Natural killer cell (primary cell): Measurements from ENCODE around the gene PDCD2L. TPM values are rescaled to one million over a fixed set of nuclear protein-coding genes. Genes with fewer than 3 reads are reported as not detected.

Experiments
- ATAC-seq, 3 donors: fragments of 150-1000 bp in 2 of 3; fragments of 200-7000 bp in 1 of 3; cut with Tn5 transposase; 1 replicate in 1 of 3; 2 replicates in 2 of 3; pipeline ENCODE4 v1.10.0; 2021; ENCODE audit warnings: mild to moderate bottlenecking in 2 of 3, moderate library complexity in 2 of 3
- DNase-seq, 2 donors: peaks; one replicate each; pipeline versions ENCODE4 v3.0.0 to v3.0.0-alpha.2; 2013 to 2021; ENCODE audit warnings: mixed read lengths in 1 of 2
- H3K27ac ChIP-seq: one replicate; pipeline ENCODE4 v1.5.1; 2013; ENCODE audit warnings: mild to moderate bottlenecking, low read length
- H3K27me3 ChIP-seq: one replicate; pipeline ENCODE4 v1.6.1; 2013; ENCODE audit warnings: low read length; ENCODE audit not compliant: control insufficient read depth, insufficient read depth
- H3K36me3 ChIP-seq: one replicate; pipeline ENCODE4 v1.6.1; 2013; ENCODE audit warnings: low read length; ENCODE audit not compliant: control insufficient read depth, insufficient read depth
- H3K4me1 ChIP-seq: one replicate; pipeline ENCODE4 v1.6.1; 2013; ENCODE audit warnings: low read length; ENCODE audit not compliant: control insufficient read depth, insufficient read depth
- H3K4me3 ChIP-seq: one replicate; pipeline ENCODE4 v1.5.1; 2013; ENCODE audit warnings: low read length
- H3K9me3 ChIP-seq: one replicate; pipeline ENCODE4 v1.6.1; 2013; ENCODE audit warnings: low read length; ENCODE audit not compliant: control insufficient read depth, insufficient read depth
- H3K27ac Mint-ChIP-seq, 2 donors: one replicate each; pipeline ENCODE4 v1.8.0; 2022; ENCODE audit warnings: mild to moderate bottlenecking in 2 of 2, mixed read lengths in 2 of 2, moderate library complexity in 1 of 2
- H3K27me3 Mint-ChIP-seq, 2 donors: one replicate each; pipeline ENCODE4 v1.8.0; 2022; ENCODE audit warnings: low read depth in 2 of 2, mixed read lengths in 2 of 2
- H3K36me3 Mint-ChIP-seq: one replicate; pipeline ENCODE4 v1.8.0; 2022; ENCODE audit warnings: mixed read lengths
- H3K4me1 Mint-ChIP-seq, 2 donors: one replicate each; pipeline ENCODE4 v1.8.0; 2022; ENCODE audit warnings: mixed read lengths in 2 of 2
- H3K4me3 Mint-ChIP-seq: one replicate; pipeline ENCODE4 v1.8.0; 2022; ENCODE audit warnings: mild to moderate bottlenecking, moderate library complexity, mixed read lengths
- H3K9me3 Mint-ChIP-seq, 2 donors: one replicate each; pipeline ENCODE4 v1.8.0; 2022; ENCODE audit warnings: mixed read lengths in 2 of 2
- WGBS: methylation state at CpG from one replicate; pipeline ENCODE4 v1.1.7; 2013; ENCODE audit warnings: missing lambda C conversion rate; ENCODE audit not compliant: insufficient coverage; 5-methylcytosine and 5-hydroxymethylcytosine counted together
- intact Hi-C: fragments of 100-400 bp; cut with micrococcal nuclease; formaldehyde crosslinking; loops from one replicate; pipeline ENCODE4 v1.14.2; 2022
- total RNA-seq, 4 donors: library from RNA; stranded (reverse); fragments of 120-200 nt in 1 of 4; gene quantifications; one replicate each; pipeline versions ENCODE4 v1.2.3 to v1.2.4, GENCODE V29; 2013 to 2022
- TF ChIP-seq, protein P1 (sequence below): fragments of 200-600 bp; IDR thresholded peaks from one replicate; pipeline ENCODE4 v1.8.0; 2022; ENCODE audit warnings: antibody characterized with exemption

The PDCD2L gene
- total RNA-seq, 3 donors from 2014 or later (not counting 1 experiment from before 2014, with no cell fraction given), result 4.7 to 8.6 (median 5.6) TPM

DNA sequence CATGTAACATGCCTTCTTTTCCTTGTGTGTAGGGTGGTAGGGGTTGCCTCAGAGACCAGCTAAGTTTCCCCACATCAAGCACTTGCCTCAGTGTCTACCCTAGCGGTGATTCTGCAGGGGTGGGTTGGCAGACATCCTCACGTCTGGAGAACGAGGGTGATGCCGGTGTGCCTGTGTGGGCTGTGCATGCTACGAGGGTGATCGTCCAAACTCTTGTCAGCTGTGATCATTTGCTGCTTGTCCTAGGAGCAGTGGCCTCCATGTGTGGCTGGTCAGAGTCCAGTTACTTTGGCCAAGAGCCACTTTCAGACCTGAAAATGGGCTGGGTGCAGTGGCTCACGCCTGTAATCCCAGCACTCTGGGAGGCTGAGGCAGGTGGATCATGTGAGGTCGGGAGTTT lies 34.1 kb upstream of the PDCD2L start:
- Mint-ChIP-seq H3K9me3 (no peaks in the 10 kb centered on the region), H3K36me3 (no peaks in the 10 kb centered on the region), H3K4me1 (peaks cover 20 to 39% of the 10 kb centered on the region in 2 donors), H3K4me3 (no peak overlapping the region), H3K27me3 (no peaks in the 10 kb centered on the region), H3K27ac (no peak overlapping the region)
- Histone ChIP-seq H3K9me3 (no peaks in the 10 kb centered on the region), H3K4me1 (peaks cover 16% of the 10 kb centered on the region), H3K27me3 (no peaks in the 10 kb centered on the region), H3K36me3 (peaks cover 45% of the 10 kb centered on the region), H3K27ac (no peak overlapping the region), H3K4me3 (no peak overlapping the region)
- no peak for DNase-seq
- TF ChIP-seq, protein P1, sequence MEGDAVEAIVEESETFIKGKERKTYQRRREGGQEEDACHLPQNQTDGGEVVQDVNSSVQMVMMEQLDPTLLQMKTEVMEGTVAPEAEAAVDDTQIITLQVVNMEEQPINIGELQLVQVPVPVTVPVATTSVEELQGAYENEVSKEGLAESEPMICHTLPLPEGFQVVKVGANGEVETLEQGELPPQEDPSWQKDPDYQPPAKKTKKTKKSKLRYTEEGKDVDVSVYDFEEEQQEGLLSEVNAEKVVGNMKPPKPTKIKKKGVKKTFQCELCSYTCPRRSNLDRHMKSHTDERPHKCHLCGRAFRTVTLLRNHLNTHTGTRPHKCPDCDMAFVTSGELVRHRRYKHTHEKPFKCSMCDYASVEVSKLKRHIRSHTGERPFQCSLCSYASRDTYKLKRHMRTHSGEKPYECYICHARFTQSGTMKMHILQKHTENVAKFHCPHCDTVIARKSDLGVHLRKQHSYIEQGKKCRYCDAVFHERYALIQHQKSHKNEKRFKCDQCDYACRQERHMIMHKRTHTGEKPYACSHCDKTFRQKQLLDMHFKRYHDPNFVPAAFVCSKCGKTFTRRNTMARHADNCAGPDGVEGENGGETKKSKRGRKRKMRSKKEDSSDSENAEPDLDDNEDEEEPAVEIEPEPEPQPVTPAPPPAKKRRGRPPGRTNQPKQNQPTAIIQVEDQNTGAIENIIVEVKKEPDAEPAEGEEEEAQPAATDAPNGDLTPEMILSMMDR, result no peak
- WGBS, result 97% methylated on average over 8 of the region's 8 CpGs
- no peak for ATAC-seq
- intact Hi-C loops, result no loop called here

GRCh38 chr19:34370983-34371382 lies 33.2 kb upstream of the PDCD2L start:
- Histone ChIP-seq H3K9me3 (no peaks in the 10 kb centered on the region), H3K36me3 (peaks cover 49% of the 10 kb centered on the region), H3K4me3 (no peak overlapping the region), H3K4me1 (peaks cover 9% of the 10 kb centered on the region), H3K27me3 (no peaks in the 10 kb centered on the region), H3K27ac (no peak overlapping the region)
- Mint-ChIP-seq H3K36me3 (no peaks in the 10 kb centered on the region), H3K4me1 (peaks cover 14 to 33% of the 10 kb centered on the region in 2 donors), H3K27ac (no peak overlapping the region), H3K4me3 (no peak overlapping the region), H3K27me3 (no peaks in the 10 kb centered on the region), H3K9me3 (no peaks in the 10 kb centered on the region)
- DNase-seq (no peak), ATAC-seq (no peak)
- intact Hi-C loops, result no loop called here
- 92% methylated on average over 4 of the region's 4 CpGs for WGBS
- TF ChIP-seq, protein P1, result no peak

DNA sequence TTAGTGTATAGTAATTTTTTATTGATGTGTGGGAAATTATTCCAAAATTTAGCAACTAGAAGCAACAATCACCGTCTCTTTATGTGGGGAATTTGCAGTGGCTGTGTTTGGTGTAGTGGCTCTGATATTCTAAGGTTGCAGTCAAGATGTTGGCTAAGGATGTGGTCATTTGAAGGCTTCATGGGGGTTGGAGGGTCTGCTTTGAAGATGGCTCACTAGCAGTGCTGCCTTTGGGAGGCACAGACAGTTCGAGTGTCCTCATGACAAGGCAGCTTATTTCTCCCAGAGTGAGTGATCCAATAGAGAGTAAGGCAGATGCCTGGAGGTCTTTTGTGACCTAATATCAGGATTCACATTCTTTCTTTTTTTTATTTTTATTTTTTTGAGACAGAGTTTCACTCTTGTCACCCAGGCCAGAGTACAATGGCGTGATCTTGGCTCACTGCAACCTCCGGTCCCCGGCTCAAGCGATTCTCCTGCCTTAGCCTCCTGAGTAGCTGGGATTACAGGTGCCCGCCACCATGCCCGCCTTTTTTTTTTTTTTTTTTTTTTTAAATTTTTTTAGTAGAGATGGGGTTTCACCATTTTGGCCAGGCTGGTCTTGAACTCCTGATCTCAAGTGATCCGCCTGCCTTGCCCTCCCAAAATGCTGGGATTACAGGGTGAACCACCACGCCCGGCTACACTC lies 30.5 kb upstream of the PDCD2L start:
- Histone ChIP-seq H3K27me3 (no peaks in the 10 kb centered on the region), H3K9me3 (no peaks in the 10 kb centered on the region), H3K27ac (no peak overlapping the region), H3K4me1 (no peaks in the 10 kb centered on the region), H3K36me3 (peaks cover 46% of the 10 kb centered on the region), H3K4me3 (no peak overlapping the region)
- WGBS, result 92% methylated on average over 10 of the region's 11 CpGs
- intact Hi-C loops, result no loop called here
- TF ChIP-seq, protein P1, result no peak
- H3K36me3 Mint-ChIP-seq, result no peaks in the 10 kb centered on the region
- H3K4me3 Mint-ChIP-seq, result no peak overlapping the region
- peaks cover 0 to 9% of the 10 kb centered on the region in 2 donors for H3K4me1 Mint-ChIP-seq
- H3K27ac Mint-ChIP-seq, result peak overlapping the region in 1 of 2 donors; percentile 17
- H3K27me3 Mint-ChIP-seq, result no peaks in the 10 kb centered on the region
- no peak for DNase-seq
- no peak for ATAC-seq
- no peaks in the 10 kb centered on the region for H3K9me3 Mint-ChIP-seq

GRCh38 chr19:34375598-34375997 lies 28.6 kb upstream of the PDCD2L start:
- Mint-ChIP-seq H3K36me3 (no peaks in the 10 kb centered on the region), H3K4me3 (no peak overlapping the region), H3K9me3 (no peaks in the 10 kb centered on the region), H3K27ac (no peak overlapping the region), H3K27me3 (no peaks in the 10 kb centered on the region), H3K4me1 (peaks cover 0 to 9% of the 10 kb centered on the region in 2 donors)
- no peaks in the 10 kb centered on the region for H3K9me3 ChIP-seq
- H3K4me1 ChIP-seq, result no peaks in the 10 kb centered on the region
- no peak for DNase-seq
- TF ChIP-seq, protein P1, result no peak
- no peaks in the 10 kb centered on the region for H3K27me3 ChIP-seq
- intact Hi-C loops, result no loop called here
- no peak overlapping the region for H3K4me3 ChIP-seq
- peaks cover 48% of the 10 kb centered on the region for H3K36me3 ChIP-seq
- no peak for ATAC-seq
- no peak overlapping the region for H3K27ac ChIP-seq
- WGBS, result 96% methylated on average over 8 of the region's 8 CpGs
